AG04450 (cell line): ENCODE measurements around the gene PLEKHG4B. TPM values are rescaled to one million over a fixed set of nuclear protein-coding genes. Genes with fewer than 3 reads are reported as not detected.
"Not testable (repeated sequence)": the region's sequence is repeated elsewhere in the genome, so short reads cannot be mapped to it uniquely, and the experiment has no call there.

Experiments
- CTCF ChIA-PET: fragments of 300-600, 350-600 bp; formaldehyde crosslinking; extraction: SDS; loops from one replicate; lab custom pipeline; 2022; ENCODE audit warnings: antibody characterized with exemption, inconsistent platforms; lab: Charles Lee
- POLR2A ChIA-PET: fragments of 350-600 bp; formaldehyde crosslinking; extraction: SDS; loops from one replicate; lab custom pipeline; 2021; ENCODE audit warnings: antibody characterized with exemption, inconsistent platforms; lab: Yijun Ruan, JAX
- DNase-seq: peaks from one replicate; pipeline ENCODE4 v3.0.0-alpha.2; 2011; ENCODE audit warnings: low read depth, low spot score
- H3K27ac ChIP-seq: one replicate; pipeline ENCODE4 v1.5.1; 2012; ENCODE audit warnings: low read depth, low read length, control low read depth
- H3K27me3 ChIP-seq: one replicate; pipeline ENCODE4 v1.6.0; 2012; ENCODE audit warnings: low read length; ENCODE audit not compliant: control insufficient read depth, insufficient read depth
- H3K4me3 ChIP-seq: 2 replicates; pipeline ENCODE4 v1.5.1; 2011; ENCODE audit warnings: mild to moderate bottlenecking, low read depth, low read length, control low read depth
- H3K9me3 ChIP-seq: 2 replicates; pipeline ENCODE4 v1.5.1; 2012; ENCODE audit warnings: low read length; ENCODE audit not compliant: control insufficient read depth, insufficient read depth
- polyA minus RNA-seq: library from RNA; depleted of rRNA, polyadenylated mRNA; stranded (reverse); fragments of >200 nt; gene quantifications from 2 replicates; pipeline ENCODE4 v1.2.3, GENCODE V29; 2011; rRNA and poly(A)+ RNA removed
- polyA plus RNA-seq: library from polyadenylated mRNA; depleted of rRNA; stranded (reverse); fragments of >200 nt; gene quantifications from 2 replicates; pipeline ENCODE4 v1.2.3, GENCODE V29; 2011; rRNA removed
- TF ChIP-seq, protein P1 (sequence below): IDR thresholded peaks from 2 replicates; pipeline ENCODE4 v1.5.1; 2011; ENCODE audit warnings: low read depth, low read length, control low read depth, inconsistent platforms

PLEKHG4B gene, protein sequence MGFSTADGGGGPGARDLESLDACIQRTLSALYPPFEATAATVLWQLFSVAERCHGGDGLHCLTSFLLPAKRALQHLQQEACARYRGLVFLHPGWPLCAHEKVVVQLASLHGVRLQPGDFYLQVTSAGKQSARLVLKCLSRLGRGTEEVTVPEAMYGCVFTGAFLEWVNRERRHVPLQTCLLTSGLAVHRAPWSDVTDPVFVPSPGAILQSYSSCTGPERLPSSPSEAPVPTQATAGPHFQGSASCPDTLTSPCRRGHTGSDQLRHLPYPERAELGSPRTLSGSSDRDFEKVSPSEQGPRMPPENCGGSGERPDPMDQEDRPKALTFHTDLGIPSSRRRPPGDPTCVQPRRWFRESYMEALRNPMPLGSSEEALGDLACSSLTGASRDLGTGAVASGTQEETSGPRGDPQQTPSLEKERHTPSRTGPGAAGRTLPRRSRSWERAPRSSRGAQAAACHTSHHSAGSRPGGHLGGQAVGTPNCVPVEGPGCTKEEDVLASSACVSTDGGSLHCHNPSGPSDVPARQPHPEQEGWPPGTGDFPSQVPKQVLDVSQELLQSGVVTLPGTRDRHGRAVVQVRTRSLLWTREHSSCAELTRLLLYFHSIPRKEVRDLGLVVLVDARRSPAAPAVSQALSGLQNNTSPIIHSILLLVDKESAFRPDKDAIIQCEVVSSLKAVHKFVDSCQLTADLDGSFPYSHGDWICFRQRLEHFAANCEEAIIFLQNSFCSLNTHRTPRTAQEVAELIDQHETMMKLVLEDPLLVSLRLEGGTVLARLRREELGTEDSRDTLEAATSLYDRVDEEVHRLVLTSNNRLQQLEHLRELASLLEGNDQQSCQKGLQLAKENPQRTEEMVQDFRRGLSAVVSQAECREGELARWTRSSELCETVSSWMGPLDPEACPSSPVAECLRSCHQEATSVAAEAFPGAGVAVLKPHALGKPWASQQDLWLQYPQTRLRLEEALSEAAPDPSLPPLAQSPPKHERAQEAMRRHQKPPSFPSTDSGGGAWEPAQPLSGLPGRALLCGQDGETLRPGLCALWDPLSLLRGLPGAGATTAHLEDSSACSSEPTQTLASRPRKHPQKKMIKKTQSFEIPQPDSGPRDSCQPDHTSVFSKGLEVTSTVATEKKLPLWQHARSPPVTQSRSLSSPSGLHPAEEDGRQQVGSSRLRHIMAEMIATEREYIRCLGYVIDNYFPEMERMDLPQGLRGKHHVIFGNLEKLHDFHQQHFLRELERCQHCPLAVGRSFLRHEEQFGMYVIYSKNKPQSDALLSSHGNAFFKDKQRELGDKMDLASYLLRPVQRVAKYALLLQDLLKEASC (N-terminal part only)
- polyA plus RNA-seq (0.24 and 0.37 TPM in 2 replicates), polyA minus RNA-seq (0.43 and 0.83 TPM in 2 replicates)

DNA sequence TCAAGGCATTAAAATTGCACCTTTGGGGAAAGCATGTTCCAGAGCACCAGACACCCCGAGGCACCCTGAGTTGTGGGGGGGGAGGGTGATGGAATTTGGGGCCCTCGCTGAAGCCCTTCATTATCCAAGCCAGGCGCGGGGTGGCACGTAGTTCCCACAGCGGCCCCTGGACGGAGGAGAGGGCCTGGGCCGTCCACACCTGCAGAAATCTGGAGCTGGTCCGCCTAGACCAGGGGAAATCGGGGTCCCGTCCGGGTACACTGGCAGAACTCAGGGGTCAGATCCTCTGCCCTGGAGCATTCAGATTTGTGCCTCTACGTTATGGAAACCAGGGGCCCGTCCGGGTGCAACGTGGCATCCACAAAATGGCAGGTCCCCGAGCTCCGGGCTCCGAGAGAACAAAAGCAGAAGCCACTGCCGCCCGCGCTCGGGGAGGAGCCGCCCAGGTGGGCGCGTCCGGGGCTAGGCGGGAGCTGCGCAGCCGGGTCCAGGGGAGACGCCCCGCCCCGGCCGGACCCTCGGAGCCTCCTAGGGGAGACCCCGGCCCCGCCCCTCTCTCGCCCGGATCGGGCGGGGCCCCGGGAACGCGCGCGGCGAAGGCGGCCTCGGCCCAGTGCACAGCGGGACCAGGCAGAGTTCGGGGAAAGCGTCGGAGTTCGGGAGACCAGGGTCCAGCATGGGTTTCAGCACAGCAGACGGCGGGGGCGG lies at the start of gene PLEKHG4B:
TSS of gene PLEKHG4B (plus strand) at position 613 of the 708 bp plus-strand sequence. CDS start at position 677, 64 bp downstream.
- H3K27me3 ChIP-seq: peaks cover 67% of the 10 kb centered on the region
- no peak within 1 kb of the TSS for H3K27ac ChIP-seq
- H3K9me3 ChIP-seq: no peaks in the 10 kb centered on the region; the same call in 1 of the 2 replicates
- CTCF ChIA-PET: no interaction called here
- TF ChIP-seq, protein P1, sequence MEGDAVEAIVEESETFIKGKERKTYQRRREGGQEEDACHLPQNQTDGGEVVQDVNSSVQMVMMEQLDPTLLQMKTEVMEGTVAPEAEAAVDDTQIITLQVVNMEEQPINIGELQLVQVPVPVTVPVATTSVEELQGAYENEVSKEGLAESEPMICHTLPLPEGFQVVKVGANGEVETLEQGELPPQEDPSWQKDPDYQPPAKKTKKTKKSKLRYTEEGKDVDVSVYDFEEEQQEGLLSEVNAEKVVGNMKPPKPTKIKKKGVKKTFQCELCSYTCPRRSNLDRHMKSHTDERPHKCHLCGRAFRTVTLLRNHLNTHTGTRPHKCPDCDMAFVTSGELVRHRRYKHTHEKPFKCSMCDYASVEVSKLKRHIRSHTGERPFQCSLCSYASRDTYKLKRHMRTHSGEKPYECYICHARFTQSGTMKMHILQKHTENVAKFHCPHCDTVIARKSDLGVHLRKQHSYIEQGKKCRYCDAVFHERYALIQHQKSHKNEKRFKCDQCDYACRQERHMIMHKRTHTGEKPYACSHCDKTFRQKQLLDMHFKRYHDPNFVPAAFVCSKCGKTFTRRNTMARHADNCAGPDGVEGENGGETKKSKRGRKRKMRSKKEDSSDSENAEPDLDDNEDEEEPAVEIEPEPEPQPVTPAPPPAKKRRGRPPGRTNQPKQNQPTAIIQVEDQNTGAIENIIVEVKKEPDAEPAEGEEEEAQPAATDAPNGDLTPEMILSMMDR: no peak
- no peak within 1 kb of the TSS; the same call in 1 of the 2 replicates for H3K4me3 ChIP-seq
- DNase-seq: no peak
- POLR2A ChIA-PET: no interaction called here

DNA sequence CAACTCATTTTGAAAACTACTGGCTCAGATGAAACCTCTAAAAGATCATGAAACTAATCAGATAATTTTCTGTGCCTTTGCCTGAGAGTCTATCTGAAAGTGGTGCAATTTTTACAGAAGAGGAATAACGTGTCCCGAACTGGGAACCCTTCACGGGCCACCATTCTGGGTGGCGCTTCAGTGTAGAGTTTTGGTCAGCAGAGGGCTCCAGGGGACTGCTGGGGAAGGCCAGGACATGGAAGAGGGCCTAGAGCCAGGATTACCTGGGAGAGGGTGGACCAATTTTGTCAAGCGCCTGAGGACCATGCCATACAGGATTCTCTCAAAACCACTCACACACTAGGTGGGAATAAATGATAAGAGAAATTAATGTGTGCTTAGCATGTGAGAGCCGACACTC lies 49.7 kb upstream of the PLEKHG4B start:
- ChIA-PET CTCF (no interaction called here), POLR2A (no interaction called here)
- no peak overlapping the region for H3K4me3 ChIP-seq
- TF ChIP-seq, protein P1: peak; percentile 45
- no peak for DNase-seq
- peaks cover 6% of the 10 kb centered on the region for H3K27me3 ChIP-seq
- no peaks in the 10 kb centered on the region; the same call in 1 of the 2 replicates for H3K9me3 ChIP-seq
- H3K27ac ChIP-seq: no peak overlapping the region

DNA sequence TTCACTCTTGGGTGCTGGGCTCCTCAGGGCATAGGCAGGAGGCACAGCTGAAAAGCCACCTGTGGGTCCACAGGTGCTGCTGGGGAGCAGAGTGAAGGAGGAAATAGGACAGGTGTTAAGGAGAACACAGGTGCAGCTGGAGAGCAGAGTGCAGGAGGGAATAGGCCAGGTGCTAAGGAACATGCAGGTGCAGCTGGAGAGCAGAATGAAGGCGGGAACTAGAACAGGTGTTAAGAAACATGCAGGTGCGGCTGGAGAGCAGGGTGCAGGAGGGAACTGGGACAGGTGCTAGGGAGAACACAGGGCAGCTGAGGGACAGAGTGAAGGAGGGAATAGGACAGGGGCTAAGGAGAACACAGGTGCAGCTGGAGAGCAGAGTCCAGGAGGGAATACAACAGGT lies 43.8 kb upstream of the PLEKHG4B start:
- CTCF ChIA-PET: no interaction called here
- no peak overlapping the region for H3K4me3 ChIP-seq
- POLR2A ChIA-PET: no interaction called here
- peaks cover 16% of the 10 kb centered on the region; the same call in 1 of the 2 replicates for H3K9me3 ChIP-seq
- DNase-seq: no peak
- H3K27me3 ChIP-seq: peaks cover 21% of the 10 kb centered on the region
- TF ChIP-seq, protein P1: no peak
- no peak overlapping the region for H3K27ac ChIP-seq

DNA sequence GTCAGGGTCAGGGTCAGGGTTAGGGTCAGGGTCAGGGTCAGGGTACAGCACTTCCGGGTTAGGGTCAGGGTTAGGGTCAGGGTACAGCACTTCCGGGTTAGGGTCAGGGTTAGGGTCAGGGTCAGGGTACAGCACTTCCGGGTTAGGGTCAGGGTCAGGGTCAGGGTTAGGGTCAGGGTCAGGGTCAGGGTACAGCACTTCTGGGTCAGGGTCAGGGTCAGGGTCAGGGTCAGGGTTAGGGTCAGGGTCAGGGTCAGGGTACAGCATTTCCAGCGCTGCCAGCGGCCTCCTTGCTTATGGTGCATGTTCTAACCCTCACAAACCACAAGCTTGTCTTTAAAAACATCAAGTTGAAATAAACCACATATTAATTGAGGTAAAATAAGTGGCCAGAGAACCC lies 42.4 kb upstream of the PLEKHG4B start:
- H3K4me3 ChIP-seq, POLR2A ChIA-PET, CTCF ChIA-PET, H3K27ac ChIP-seq, DNase-seq: not testable (repeated sequence)
- Histone ChIP-seq H3K9me3 (peaks cover 16% of the 10 kb centered on the region; the same call in 1 of the 2 replicates), H3K27me3 (peaks cover 29% of the 10 kb centered on the region)
